Stimulated activated CD4-positive, alpha-beta T cell treated with anti-CD3 and anti-CD28 coated beads, Interleukin-2, amount 100 ng/mL, for 4 hours (primary cell): ENCODE results near the gene MBLAC1.

Source experiments
- DNase-seq: peaks from one replicate; pipeline ENCODE4 v3.0.0-alpha.2; 2020; ENCODE audit warnings: low read depth

MBLAC1 gene

GRCh38 chr7:100095704-100096103 is 31.1 kb upstream of the MBLAC1 start:
- no peak for DNase-seq

- DNase-seq = no peak
These were observed 27.9 kb upstream of the MBLAC1 start for GRCh38 chr7:100098913-100099312.

GRCh38 chr7:100099452-100099851 is 27.3 kb upstream of the MBLAC1 start:
- DNase-seq = no peak

- DNase-seq = peak; percentile 79
These were observed 26.2 kb upstream of the MBLAC1 start for GRCh38 chr7:100100420-100101015.

- DNase-seq = peak; percentile 91
These were observed 25.5 kb upstream of the MBLAC1 start, which contains the start of the genes AP4M1 and MCM7 for GRCh38 chr7:100101016-100101862. Gene AP4M1, plus strand, starts transcription at chr7:100101643. Its CDS starts 72 bp downstream, at chr7:100101715. Gene MCM7, minus strand, starts transcription at chr7:100101397. Its CDS starts 103 bp downstream, at chr7:100101294.

- no peak for DNase-seq
These were observed 23.6 kb upstream of the MBLAC1 start for GRCh38 chr7:100102950-100103840.

- DNase-seq = no peak
These were observed 21.2 kb upstream of the MBLAC1 start for GRCh38 chr7:100105534-100105933.

GRCh38 chr7:100106633-100107032 is 20.1 kb upstream of the MBLAC1 start:
- no peak for DNase-seq

- no peak for DNase-seq
These were observed 19.5 kb upstream of the MBLAC1 start for GRCh38 chr7:100107125-100107737.

- DNase-seq = no peak
These were observed 18.9 kb upstream of the MBLAC1 start for GRCh38 chr7:100107890-100108289.

- DNase-seq = no peak
These were observed 17.1 kb upstream of the MBLAC1 start for GRCh38 chr7:100109521-100110163.

- no peak for DNase-seq
These were observed 15.6 kb upstream of the MBLAC1 start for GRCh38 chr7:100111156-100111555.

- DNase-seq = no peak
These were observed 14.9 kb upstream of the MBLAC1 start for GRCh38 chr7:100111914-100112313.

- no peak for DNase-seq
These were observed 11.7 kb upstream of the MBLAC1 start for GRCh38 chr7:100115026-100115425.

- DNase-seq = no peak
These were observed 8.2 kb upstream of the MBLAC1 start for GRCh38 chr7:100118388-100119071.

- peak; percentile 92 for DNase-seq
These were observed 7.4 kb upstream of the MBLAC1 start, which contains the start of the genes CNPY4 and TAF6 for GRCh38 chr7:100119072-100119969. Gene CNPY4, plus strand, starts transcription at chr7:100119634. Its CDS starts 111 bp downstream, at chr7:100119745. Gene TAF6, minus strand, starts transcription at chr7:100119358. Its CDS starts 5,149 bp downstream, at chr7:100114209.

GRCh38 chr7:100119970-100120732 is 6.6 kb upstream of the MBLAC1 start:
- peak; percentile 44 for DNase-seq

GRCh38 chr7:100120733-100121036 is 6.1 kb upstream of the MBLAC1 start:
- DNase-seq = no peak

- no peak for DNase-seq
These were observed 4.7 kb upstream of the MBLAC1 start for GRCh38 chr7:100122067-100122466.
